Ovary (tissue), 3 donors: ENCODE measurements around the gene RARA.

Experiments
- CTCF ChIP-seq, 3 donors: fragments of 450-650 bp in 2 of 3; fragments of 200-600 bp in 1 of 3; IDR thresholded peaks; one replicate each; pipeline versions ENCODE4 v1.5.1 to v1.8.0; 2016 to 2022; ENCODE audit warnings: antibody characterized with exemption in 3 of 3, mild to moderate bottlenecking in 1 of 3
- EP300 ChIP-seq: sonication (generic); formaldehyde crosslinking; IDR thresholded peaks from one replicate; pipeline ENCODE4 v1.6.1; 2017; ENCODE audit warnings: antibody characterized with exemption
- POLR2A ChIP-seq: fragments of 450-650 bp; IDR thresholded peaks from one replicate; pipeline ENCODE4 v1.6.1; 2017; ENCODE audit warnings: antibody characterized with exemption, mild to moderate bottlenecking, moderate library complexity
- donor health status: DM: no; HTN: no; CAD: no.

GRCh38 chr17:40268141-40268712 is 40.8 kb upstream of the RARA start:
- no peak for TF ChIP-seq CTCF (IDR thresholded peaks at IDR 0.05)
- no peak for TF ChIP-seq POLR2A
- no peak for TF ChIP-seq EP300
